Endodermal cell (in vitro differentiated cells): Measurements from ENCODE around the gene BICRA. TPM values are rescaled to one million over a fixed set of nuclear protein-coding genes. Genes with fewer than 3 reads are reported as not detected.

Source experiments
- DNase-seq: peaks from one replicate; pipeline ENCODE4 v3.0.0-alpha.2; 2017
- H3K27ac ChIP-seq: 2 replicates; pipeline ENCODE4 v1.5.1; 2013; ENCODE audit warnings: mild to moderate bottlenecking, low read depth, low read length, moderate library complexity
- H3K27me3 ChIP-seq: 2 replicates; pipeline ENCODE4 v1.6.1; 2013; ENCODE audit warnings: mild to moderate bottlenecking, low read length, moderate library complexity; ENCODE audit not compliant: insufficient read depth, control insufficient read depth, poor library complexity, severe bottlenecking
- H3K36me3 ChIP-seq: 2 replicates; pipeline ENCODE4 v1.7.0; 2013; ENCODE audit warnings: mild to moderate bottlenecking, low read length, moderate library complexity; ENCODE audit not compliant: control insufficient read depth, insufficient read depth
- H3K4me1 ChIP-seq: one replicate; pipeline ENCODE4 v1.7.0; 2013; ENCODE audit warnings: low read length; ENCODE audit not compliant: control insufficient read depth, insufficient read depth
- H3K4me3 ChIP-seq: 2 replicates; pipeline ENCODE4 v1.5.1; 2013; ENCODE audit warnings: mild to moderate bottlenecking, low read length, moderate library complexity
- H3K9ac ChIP-seq: 2 replicates; pipeline ENCODE4 v1.6.1; 2013; ENCODE audit warnings: mild to moderate bottlenecking, low read length, moderate library complexity; ENCODE audit not compliant: poor library complexity, severe bottlenecking; ENCODE audit errors: extremely low read depth
- H3K9me3 ChIP-seq: 2 replicates; pipeline ENCODE4 v1.6.1; 2013; ENCODE audit warnings: mild to moderate bottlenecking, low read length, moderate library complexity; ENCODE audit not compliant: control insufficient read depth
- H3K27ac Mint-ChIP-seq: 2 replicates; pipeline ENCODE4 v1.8.0; 2020; ENCODE audit warnings: mixed read lengths
- H3K27me3 Mint-ChIP-seq: 2 replicates; pipeline ENCODE4 v1.8.0; 2021; ENCODE audit warnings: mild to moderate bottlenecking, mixed read lengths; ENCODE audit not compliant: insufficient read depth
- H3K36me3 Mint-ChIP-seq: 2 replicates; pipeline ENCODE4 v1.8.0; 2020; ENCODE audit warnings: low read depth, mixed read lengths
- H3K4me1 Mint-ChIP-seq: 2 replicates; pipeline ENCODE4 v1.8.0; 2020; ENCODE audit warnings: mixed read lengths
- H3K4me3 Mint-ChIP-seq: 2 replicates; pipeline ENCODE4 v1.8.0; 2020; ENCODE audit warnings: mild to moderate bottlenecking, moderate library complexity, mixed read lengths
- H3K9me3 Mint-ChIP-seq: 2 replicates; pipeline ENCODE4 v1.8.0; 2020; ENCODE audit warnings: mild to moderate bottlenecking, mixed read lengths
- WGBS, 2 experiments: methylation state at CpG; one replicate each; pipeline versions ENCODE4 v1.1.5 to v1.1.7; 2013; ENCODE audit warnings: missing lambda C conversion rate in 2 of 2, mixed read lengths in 1 of 2; ENCODE audit not compliant: insufficient coverage in 1 of 2, insufficient read length in 1 of 2; 5-methylcytosine and 5-hydroxymethylcytosine counted together
- total RNA-seq, 2 donors: library from RNA; stranded (reverse); fragmentation: NEBNext Ultra II Directional in 1 of 2; extraction: Animal tissue kit (Norgen Biotek cat#: 25700) in 1 of 2; gene quantifications; 2 replicates in 1 of 2; 3 replicates in 1 of 2; pipeline ENCODE4 v1.2.1, GENCODE V29; 2021
- TF ChIP-seq, protein P1 (sequence below): fragments of 200-600 bp; sonication (generic); conservative IDR thresholded peaks from 2 replicates; pipeline ENCODE4 v1.5.0; 2021; ENCODE audit warnings: antibody characterized with exemption, mild to moderate bottlenecking

Gene BICRA
- total RNA-seq, 2 donors from 2014 or later = 30.0 to 30.1 TPM

DNA sequence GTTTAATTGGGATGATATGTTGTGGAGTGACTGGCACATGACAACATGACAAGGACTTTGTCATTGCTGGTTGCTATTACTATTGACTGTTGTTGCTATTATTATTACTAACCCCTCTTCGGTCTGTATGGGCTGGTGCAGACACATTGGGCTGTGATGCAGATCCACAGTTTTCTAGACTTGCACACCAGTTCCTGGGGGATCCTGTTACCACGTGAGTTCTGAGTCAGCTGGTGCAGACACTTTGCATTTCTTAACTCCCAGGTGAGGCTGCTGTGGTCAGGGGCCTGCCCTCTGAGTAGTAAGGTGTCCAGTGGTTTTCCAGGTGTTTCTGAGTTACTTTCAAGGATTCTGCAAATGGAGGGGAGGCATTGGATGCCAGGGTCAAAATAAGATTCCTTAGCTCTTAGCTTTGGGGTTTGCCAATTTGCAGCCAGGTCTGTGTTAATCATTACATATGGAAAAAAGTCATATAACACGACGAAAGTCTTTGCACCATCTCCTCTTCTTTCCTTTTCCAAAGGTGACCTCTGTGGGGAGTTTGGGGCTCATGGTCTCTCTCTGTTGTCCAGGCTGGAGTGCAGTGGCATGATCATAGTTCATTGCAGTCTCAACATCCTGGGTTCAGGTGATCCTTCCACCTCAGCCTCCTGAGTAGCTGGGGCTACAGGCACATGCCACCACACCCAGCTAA, 19.3 kb downstream of the BICRA start:
- Histone ChIP-seq H3K4me1 (peaks cover 5% of the 10 kb centered on the region), H3K9me3 (no peaks in the 10 kb centered on the region), H3K36me3 (peaks cover 29% of the 10 kb centered on the region), H3K27me3 (no peaks in the 10 kb centered on the region), H3K9ac (no peak overlapping the region), H3K27ac (no peak overlapping the region), H3K4me3 (no peak overlapping the region)
- Mint-ChIP-seq H3K4me3 (no peak overlapping the region), H3K36me3 (peaks cover 44% of the 10 kb centered on the region), H3K27me3 (no peaks in the 10 kb centered on the region), H3K9me3 (no peaks in the 10 kb centered on the region), H3K4me1 (peaks cover 26% of the 10 kb centered on the region), H3K27ac (no peak overlapping the region)
- WGBS, 2 experiments = 86 to 95% methylated on average over 2 to 4 of the region's 4 CpGs
- no peak for DNase-seq
- TF ChIP-seq, protein P1, sequence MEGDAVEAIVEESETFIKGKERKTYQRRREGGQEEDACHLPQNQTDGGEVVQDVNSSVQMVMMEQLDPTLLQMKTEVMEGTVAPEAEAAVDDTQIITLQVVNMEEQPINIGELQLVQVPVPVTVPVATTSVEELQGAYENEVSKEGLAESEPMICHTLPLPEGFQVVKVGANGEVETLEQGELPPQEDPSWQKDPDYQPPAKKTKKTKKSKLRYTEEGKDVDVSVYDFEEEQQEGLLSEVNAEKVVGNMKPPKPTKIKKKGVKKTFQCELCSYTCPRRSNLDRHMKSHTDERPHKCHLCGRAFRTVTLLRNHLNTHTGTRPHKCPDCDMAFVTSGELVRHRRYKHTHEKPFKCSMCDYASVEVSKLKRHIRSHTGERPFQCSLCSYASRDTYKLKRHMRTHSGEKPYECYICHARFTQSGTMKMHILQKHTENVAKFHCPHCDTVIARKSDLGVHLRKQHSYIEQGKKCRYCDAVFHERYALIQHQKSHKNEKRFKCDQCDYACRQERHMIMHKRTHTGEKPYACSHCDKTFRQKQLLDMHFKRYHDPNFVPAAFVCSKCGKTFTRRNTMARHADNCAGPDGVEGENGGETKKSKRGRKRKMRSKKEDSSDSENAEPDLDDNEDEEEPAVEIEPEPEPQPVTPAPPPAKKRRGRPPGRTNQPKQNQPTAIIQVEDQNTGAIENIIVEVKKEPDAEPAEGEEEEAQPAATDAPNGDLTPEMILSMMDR = no peak

DNA sequence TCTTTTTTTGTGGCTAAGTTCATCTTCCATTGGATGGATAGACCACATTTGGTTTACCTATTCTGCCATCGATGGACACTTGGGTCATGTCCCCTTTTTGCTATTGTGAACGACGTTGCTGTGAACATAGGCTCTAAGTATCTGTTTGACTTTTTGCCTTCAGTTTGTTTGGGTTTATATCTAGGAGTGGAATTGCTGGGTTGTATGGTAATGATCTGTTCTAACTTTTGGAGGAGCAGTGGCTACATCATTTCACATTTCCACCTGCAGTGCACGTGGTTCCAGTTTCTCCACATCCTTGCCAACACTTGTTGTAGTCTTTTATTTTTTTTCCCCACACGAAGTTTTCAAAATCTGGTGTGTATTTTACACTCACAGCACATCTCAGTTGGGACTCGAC, 21.7 kb downstream of the BICRA start:
- 94 to 95% methylated on average over 4 to 6 of the region's 6 CpGs for WGBS, 2 experiments
- H3K9ac ChIP-seq = no peak overlapping the region
- no peaks in the 10 kb centered on the region for H3K9me3 ChIP-seq
- no peak for DNase-seq
- TF ChIP-seq, protein P1 = no peak
- Mint-ChIP-seq H3K36me3 (peaks cover 39% of the 10 kb centered on the region), H3K4me1 (peaks cover 17% of the 10 kb centered on the region), H3K9me3 (no peaks in the 10 kb centered on the region), H3K27me3 (no peaks in the 10 kb centered on the region), H3K4me3 (no peak overlapping the region), H3K27ac (no peak overlapping the region)
- H3K4me1 ChIP-seq = no peaks in the 10 kb centered on the region
- no peak overlapping the region for H3K27ac ChIP-seq
- peaks cover 17% of the 10 kb centered on the region for H3K36me3 ChIP-seq
- no peaks in the 10 kb centered on the region for H3K27me3 ChIP-seq
- H3K4me3 ChIP-seq = no peak overlapping the region

DNA sequence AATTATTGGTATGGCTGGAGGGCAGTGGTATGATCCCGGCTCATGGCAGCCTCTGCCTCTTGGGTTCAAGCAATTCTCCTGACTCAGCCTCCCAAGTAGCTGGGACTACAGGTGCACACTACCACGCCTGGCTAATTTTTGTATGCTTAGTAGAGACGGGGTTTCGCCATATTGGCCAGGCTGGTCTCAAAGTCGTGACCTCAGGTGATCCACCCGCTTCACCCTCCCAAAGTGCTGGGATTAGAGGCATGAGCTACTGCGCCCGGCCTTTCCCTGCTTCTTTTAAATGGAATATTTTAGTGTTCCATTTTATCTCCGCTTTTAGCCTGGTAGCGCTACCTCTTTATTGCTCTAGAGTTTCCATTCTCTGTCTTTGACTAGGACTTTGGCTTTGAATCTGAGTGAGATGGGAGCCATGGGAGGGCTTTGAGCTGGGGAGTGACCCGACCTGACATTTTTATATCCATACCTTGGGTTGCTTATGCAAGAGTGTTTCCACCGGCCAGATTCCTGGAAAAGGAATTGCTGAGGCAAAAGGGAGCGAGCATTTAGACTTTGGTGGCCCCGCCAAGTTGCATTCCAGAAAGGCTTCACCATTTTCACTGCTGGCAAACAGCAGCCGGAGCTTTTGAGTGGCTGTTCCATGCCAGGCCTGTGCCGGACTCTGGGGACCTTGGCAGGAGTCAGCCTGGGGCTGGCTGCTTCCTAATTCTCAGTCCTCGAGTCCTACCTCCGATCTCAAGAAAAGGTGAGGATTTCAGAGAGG, 22.9 kb downstream of the BICRA start:
- 95% methylated on average over 16 to 18 of the region's 18 CpGs for WGBS, 2 experiments
- Histone ChIP-seq H3K9ac (no peak overlapping the region), H3K9me3 (no peaks in the 10 kb centered on the region), H3K36me3 (peaks cover 17% of the 10 kb centered on the region), H3K27me3 (no peaks in the 10 kb centered on the region), H3K27ac (no peak overlapping the region), H3K4me1 (no peaks in the 10 kb centered on the region), H3K4me3 (no peak overlapping the region)
- TF ChIP-seq, protein P1 = no peak
- Mint-ChIP-seq H3K4me1 (peaks cover 14% of the 10 kb centered on the region), H3K27ac (peak overlapping the region; percentile 74), H3K4me3 (no peak overlapping the region), H3K9me3 (no peaks in the 10 kb centered on the region), H3K27me3 (no peaks in the 10 kb centered on the region), H3K36me3 (peaks cover 43% of the 10 kb centered on the region)
- no peak for DNase-seq
